ENCODE measurements around the gene POU3F1.

DNA sequence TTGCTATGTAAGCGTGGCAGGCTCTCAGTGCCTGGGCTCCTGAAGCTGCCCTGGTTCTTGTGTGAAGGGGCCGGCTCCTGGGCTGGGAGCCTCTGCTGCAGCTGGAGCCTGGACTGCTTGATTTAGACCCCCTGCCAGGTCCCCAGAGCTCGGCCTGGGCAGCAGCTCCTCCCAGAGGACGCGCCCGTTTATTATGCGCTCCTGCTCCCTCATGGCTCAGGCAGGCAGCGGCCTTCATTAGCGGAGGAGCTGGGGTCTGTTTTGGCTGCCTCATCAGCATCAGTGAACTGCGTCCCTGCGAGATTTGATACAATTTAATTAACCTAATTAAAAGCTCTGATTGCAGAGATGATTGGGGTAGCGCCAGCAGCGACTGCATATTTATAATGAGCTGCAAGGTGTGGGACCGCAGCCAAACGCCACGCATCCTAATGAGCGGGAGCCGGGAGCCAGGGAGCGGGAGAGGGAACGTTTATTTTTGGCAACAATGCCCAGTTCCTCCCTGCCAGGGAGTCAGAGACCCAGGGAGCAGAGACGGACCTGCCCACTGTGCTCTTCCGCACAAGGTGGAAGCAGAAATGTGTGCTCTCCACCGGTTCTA lies 17.4 kb downstream of the POU3F1 start:
- TF ChIP-seq, protein P1, sequence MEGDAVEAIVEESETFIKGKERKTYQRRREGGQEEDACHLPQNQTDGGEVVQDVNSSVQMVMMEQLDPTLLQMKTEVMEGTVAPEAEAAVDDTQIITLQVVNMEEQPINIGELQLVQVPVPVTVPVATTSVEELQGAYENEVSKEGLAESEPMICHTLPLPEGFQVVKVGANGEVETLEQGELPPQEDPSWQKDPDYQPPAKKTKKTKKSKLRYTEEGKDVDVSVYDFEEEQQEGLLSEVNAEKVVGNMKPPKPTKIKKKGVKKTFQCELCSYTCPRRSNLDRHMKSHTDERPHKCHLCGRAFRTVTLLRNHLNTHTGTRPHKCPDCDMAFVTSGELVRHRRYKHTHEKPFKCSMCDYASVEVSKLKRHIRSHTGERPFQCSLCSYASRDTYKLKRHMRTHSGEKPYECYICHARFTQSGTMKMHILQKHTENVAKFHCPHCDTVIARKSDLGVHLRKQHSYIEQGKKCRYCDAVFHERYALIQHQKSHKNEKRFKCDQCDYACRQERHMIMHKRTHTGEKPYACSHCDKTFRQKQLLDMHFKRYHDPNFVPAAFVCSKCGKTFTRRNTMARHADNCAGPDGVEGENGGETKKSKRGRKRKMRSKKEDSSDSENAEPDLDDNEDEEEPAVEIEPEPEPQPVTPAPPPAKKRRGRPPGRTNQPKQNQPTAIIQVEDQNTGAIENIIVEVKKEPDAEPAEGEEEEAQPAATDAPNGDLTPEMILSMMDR (IDR thresholded peaks at IDR 0.05; ENCODE audit: low read depth, low read length): no peak
- TF ChIP-seq EZH2phosphoT487 (IDR thresholded peaks at IDR 0.05; ENCODE audit: low read depth): no peak

Data from OCI-LY3 (cell line).